GM18498 (cell line): ENCODE measurements around the gene CLIC3.
A peak's percentile ranks its signal among the peaks of the same experiment; 100 is the strongest.

Experiments used
- ATAC-seq: cut with Tn5 transposase; IDR thresholded peaks from one replicate; pipeline ENCODE4 v1.9.1; 2021; ENCODE audit warnings: mild to moderate bottlenecking, moderate library complexity; ENCODE audit not compliant: unreplicated experiment

The CLIC3 gene

GRCh38 chr9:136955202-136955942, 41.0 kb downstream of the CLIC3 start:
- no peak for ATAC-seq

GRCh38 chr9:136954270-136955083, 41.9 kb downstream of the CLIC3 start:
- no peak for ATAC-seq

- ATAC-seq: no peak
Measured at GRCh38 chr9:136953771-136954269, 42.5 kb downstream of the CLIC3 start.

- no peak for ATAC-seq
Measured at GRCh38 chr9:136952876-136953770, 43.2 kb downstream of the CLIC3 start.

- ATAC-seq: no peak
Measured at GRCh38 chr9:136952321-136952850, 44.0 kb downstream of the CLIC3 start.

GRCh38 chr9:136951541-136952320, 44.6 kb downstream of the CLIC3 start, which contains the start of gene LCN12:
TSS of gene LCN12 (plus strand) at chr9:136952273. CDS start at chr9:136952328, 55 bp downstream.
- ATAC-seq: no peak

- no peak for ATAC-seq
Measured at GRCh38 chr9:136950656-136951276, 45.6 kb downstream of the CLIC3 start.

GRCh38 chr9:136949817-136950655, 46.3 kb downstream of the CLIC3 start:
- peak; percentile 84 for ATAC-seq

GRCh38 chr9:136949239-136949816, 47.0 kb downstream of the CLIC3 start:
- no peak for ATAC-seq

GRCh38 chr9:136947955-136948510, 48.3 kb downstream of the CLIC3 start:
- no peak for ATAC-seq

GRCh38 chr9:136947028-136947891, 49.1 kb downstream of the CLIC3 start:
- ATAC-seq: no peak

- ATAC-seq: no peak
Measured at GRCh38 chr9:136946228-136947027, 49.9 kb downstream of the CLIC3 start.

GRCh38 chr9:136945333-136946227, 50.8 kb downstream of the CLIC3 start:
- ATAC-seq: no peak
